Smooth muscle cell (in vitro differentiated cells): Measurements from ENCODE around the gene FGR. TPM values are rescaled to one million over a fixed set of nuclear protein-coding genes. Genes with fewer than 3 reads are reported as not detected.

Experiments
- DNase-seq: peaks from one replicate; lab custom pipeline; 2025; ENCODE audit not compliant: unreplicated experiment; lab: John Stamatoyannopoulos, UW
- H2AFZ ChIP-seq: fragments of 200-600 bp; sonication (generic); 2 replicates; pipeline ENCODE4 v1.6.0; 2016; ENCODE audit warnings: antibody characterized with exemption, low read depth, mild to moderate bottlenecking
- H3F3A ChIP-seq: fragments of 200-600 bp; sonication (generic); 2 replicates; pipeline ENCODE4 v1.6.0; 2017; ENCODE audit warnings: antibody characterized with exemption, low read depth
- H3K27ac ChIP-seq: fragments of 200-600 bp; sonication (generic); 2 replicates; pipeline ENCODE4 v1.5.1; 2016; ENCODE audit warnings: low read depth, mild to moderate bottlenecking
- H3K27me3 ChIP-seq: fragments of 200-600 bp; sonication (generic); 2 replicates; pipeline ENCODE4 v1.6.1; 2016; ENCODE audit warnings: low read depth, mild to moderate bottlenecking
- H3K36me3 ChIP-seq: fragments of 200-600 bp; sonication (generic); 2 replicates; pipeline ENCODE4 v1.5.1; 2016; ENCODE audit warnings: low read depth
- H3K4me1 ChIP-seq: fragments of 200-600 bp; sonication (generic); 2 replicates; pipeline ENCODE4 v1.5.1; 2016; ENCODE audit warnings: low read depth
- H3K4me2 ChIP-seq: fragments of 200-600 bp; sonication (generic); 2 replicates; pipeline ENCODE4 v1.6.0; 2016; ENCODE audit warnings: mild to moderate bottlenecking
- H3K4me3 ChIP-seq: fragments of 200-600 bp; sonication (generic); 2 replicates; pipeline ENCODE4 v1.5.1; 2016; ENCODE audit warnings: mild to moderate bottlenecking
- H3K79me2 ChIP-seq: fragments of 200-600 bp; sonication (generic); 2 replicates; pipeline ENCODE4 v1.6.0; 2016; ENCODE audit warnings: low read depth, mild to moderate bottlenecking
- H3K9ac ChIP-seq: fragments of 200-600 bp; sonication (generic); 2 replicates; pipeline ENCODE4 v1.6.0; 2016; ENCODE audit warnings: low read depth
- H3K9me3 ChIP-seq: fragments of 200-600 bp; sonication (generic); replicated peaks from 2 replicates; pipeline ENCODE4 v1.5.1; 2016; ENCODE audit warnings: low read depth
- H4K20me1 ChIP-seq: fragments of 200-600 bp; sonication (generic); 2 replicates; pipeline ENCODE4 v1.6.0; 2016; ENCODE audit warnings: low read depth
- WGBS: methylation state at CpG from one replicate; pipeline ENCODE4 v1.1.7; 2016; ENCODE audit warnings: low lambda C conversion rate; 5-methylcytosine and 5-hydroxymethylcytosine counted together
- polyA plus RNA-seq: library from polyadenylated mRNA; unstranded; fragments of >200 nt; fragmentation: Nextera tagmentation; extraction: Ambion mirVana; gene quantifications from 2 replicates; pipeline ENCODE4 v1.2.1, GENCODE V29; 2016
- total RNA-seq: library from RNA; depleted of rRNA; stranded (reverse); fragments of >200 nt; gene quantifications from 2 replicates; pipeline ENCODE4 v1.2.3, GENCODE V29; 2014
- TF ChIP-seq, protein P1 (sequence below): fragments of 200-600 bp; sonication (generic); IDR thresholded peaks from 2 replicates; pipeline ENCODE4 v1.5.1; 2017; ENCODE audit warnings: borderline replicate concordance, mild to moderate bottlenecking, antibody characterized with exemption; ENCODE audit not compliant: insufficient read depth, poor library complexity, severe bottlenecking

The FGR gene
- total and polyA plus RNA-seq, 2 experiments from 2014 or later, result 0.10 to 1.3 TPM

DNA sequence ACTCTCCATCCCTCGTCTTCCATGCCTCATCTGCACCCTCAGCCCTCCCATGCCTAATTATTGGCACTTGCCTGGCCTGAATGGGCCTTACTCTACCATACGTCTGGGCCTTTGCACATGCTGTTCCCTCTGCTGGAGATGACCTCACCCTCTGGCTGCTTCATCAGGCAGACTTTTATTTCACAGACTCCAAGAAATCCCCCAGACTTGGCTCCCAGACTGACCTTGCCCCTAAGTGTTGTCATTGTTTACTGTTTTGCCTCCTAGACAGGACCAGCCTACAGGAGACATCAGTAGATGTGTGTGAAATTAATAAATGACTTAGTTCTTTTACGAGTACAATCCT lies 25.8 kb downstream of the FGR start:
- no peaks in the 10 kb centered on the region for H3K27me3 ChIP-seq
- 82% methylated on average over 3 of the region's 3 CpGs for WGBS

DNA sequence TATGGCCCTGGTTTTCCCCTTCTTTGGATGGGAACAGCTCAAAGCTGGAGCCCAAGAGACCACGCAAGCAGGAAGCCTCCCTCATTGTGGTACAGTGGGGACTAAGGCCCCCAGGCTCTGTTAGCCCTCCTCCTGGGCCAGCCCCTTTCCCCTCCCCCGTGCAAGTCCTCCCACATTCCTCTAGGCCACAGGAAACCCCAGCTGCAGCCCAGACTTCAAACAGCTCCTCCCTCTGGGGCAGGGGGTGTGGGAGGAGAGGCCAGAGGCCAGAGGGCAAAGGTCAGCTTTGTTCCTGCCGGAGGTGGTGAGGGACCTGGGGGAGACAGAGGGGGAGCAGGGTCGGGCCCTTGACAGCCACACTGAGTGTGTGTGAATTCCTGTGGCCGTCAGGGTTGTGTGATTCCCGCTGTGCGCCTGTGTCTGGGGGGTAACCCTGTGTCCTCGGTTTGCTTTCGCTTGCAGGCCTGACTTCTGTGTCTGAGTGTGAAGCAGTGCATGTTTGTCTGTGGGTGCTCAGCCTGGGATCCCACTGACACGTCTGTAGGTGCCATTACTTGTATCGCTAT lies 27.7 kb downstream of the FGR start:
- no peaks in the 10 kb centered on the region for H3K27me3 ChIP-seq
- peaks cover 42% of the 10 kb centered on the region for H3K4me1 ChIP-seq
- H3F3A ChIP-seq, result peaks cover 27% of the 10 kb centered on the region
- H3K9me3 ChIP-seq, result no peaks in the 10 kb centered on the region
- H3K4me2 ChIP-seq, result no peak overlapping the region
- no peak overlapping the region for H3K9ac ChIP-seq
- no peak for DNase-seq
- H3K27ac ChIP-seq, result no peak overlapping the region
- no peaks in the 10 kb centered on the region for H3K36me3 ChIP-seq
- TF ChIP-seq, protein P1, sequence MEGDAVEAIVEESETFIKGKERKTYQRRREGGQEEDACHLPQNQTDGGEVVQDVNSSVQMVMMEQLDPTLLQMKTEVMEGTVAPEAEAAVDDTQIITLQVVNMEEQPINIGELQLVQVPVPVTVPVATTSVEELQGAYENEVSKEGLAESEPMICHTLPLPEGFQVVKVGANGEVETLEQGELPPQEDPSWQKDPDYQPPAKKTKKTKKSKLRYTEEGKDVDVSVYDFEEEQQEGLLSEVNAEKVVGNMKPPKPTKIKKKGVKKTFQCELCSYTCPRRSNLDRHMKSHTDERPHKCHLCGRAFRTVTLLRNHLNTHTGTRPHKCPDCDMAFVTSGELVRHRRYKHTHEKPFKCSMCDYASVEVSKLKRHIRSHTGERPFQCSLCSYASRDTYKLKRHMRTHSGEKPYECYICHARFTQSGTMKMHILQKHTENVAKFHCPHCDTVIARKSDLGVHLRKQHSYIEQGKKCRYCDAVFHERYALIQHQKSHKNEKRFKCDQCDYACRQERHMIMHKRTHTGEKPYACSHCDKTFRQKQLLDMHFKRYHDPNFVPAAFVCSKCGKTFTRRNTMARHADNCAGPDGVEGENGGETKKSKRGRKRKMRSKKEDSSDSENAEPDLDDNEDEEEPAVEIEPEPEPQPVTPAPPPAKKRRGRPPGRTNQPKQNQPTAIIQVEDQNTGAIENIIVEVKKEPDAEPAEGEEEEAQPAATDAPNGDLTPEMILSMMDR, result no peak
- peaks cover 5% of the 10 kb centered on the region for H4K20me1 ChIP-seq
- WGBS, result 35% methylated on average over 11 of the region's 11 CpGs
- H2AFZ ChIP-seq, result no peak overlapping the region
- H3K4me3 ChIP-seq, result no peak overlapping the region
- peaks cover 12% of the 10 kb centered on the region for H3K79me2 ChIP-seq

More for the DNA sequence above, 25.8 kb downstream of the FGR start:
- Histone ChIP-seq H3K79me2 (no peaks in the 10 kb centered on the region), H3K9ac (no peak overlapping the region), H3F3A (peaks cover 23% of the 10 kb centered on the region), H4K20me1 (no peaks in the 10 kb centered on the region), H3K4me1 (peaks cover 42% of the 10 kb centered on the region), H3K36me3 (no peaks in the 10 kb centered on the region), H2AFZ (no peak overlapping the region), H3K9me3 (no peaks in the 10 kb centered on the region), H3K27ac (no peak overlapping the region), H3K4me2 (no peak overlapping the region), H3K4me3 (no peak overlapping the region)
- TF ChIP-seq, protein P1, result no peak
- DNase-seq, result no peak

DNA sequence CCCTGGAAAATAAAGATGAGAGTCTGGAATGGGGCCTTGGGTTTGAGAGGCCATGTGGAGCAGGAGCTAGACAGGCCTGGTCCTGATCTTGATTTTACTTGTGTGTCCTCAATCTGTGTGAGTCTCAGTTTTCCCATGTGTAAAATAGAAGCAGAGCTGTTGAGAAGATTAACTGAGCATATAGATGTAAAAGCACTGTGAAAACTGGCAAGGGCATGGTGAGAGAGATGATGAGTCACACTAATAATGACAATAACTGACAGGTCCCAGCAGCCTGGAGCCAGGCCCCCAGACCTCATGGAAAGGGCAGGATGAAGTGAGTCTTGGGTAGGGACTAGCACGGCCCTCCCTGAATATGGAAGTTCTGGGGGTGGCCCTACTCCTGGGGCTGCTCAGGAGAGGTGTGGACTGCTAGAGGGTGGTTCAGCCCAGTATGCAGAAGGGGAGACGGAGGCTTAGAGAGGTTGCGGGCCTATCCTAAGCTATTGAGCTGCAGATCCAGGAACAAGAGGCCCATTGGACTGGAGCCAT lies 28.2 kb downstream of the FGR start:
- WGBS, result 52% methylated on average over 3 of the region's 3 CpGs
- no peak for DNase-seq

More for the DNA sequence above, 28.2 kb downstream of the FGR start:
- Histone ChIP-seq H4K20me1 (peaks cover 11% of the 10 kb centered on the region), H3K27me3 (no peaks in the 10 kb centered on the region), H3K36me3 (no peaks in the 10 kb centered on the region), H3K4me1 (peaks cover 48% of the 10 kb centered on the region), H3K27ac (peak overlapping the region; percentile 39), H3K9me3 (no peaks in the 10 kb centered on the region), H3F3A (peaks cover 30% of the 10 kb centered on the region), H3K4me3 (no peak overlapping the region), H3K9ac (no peak overlapping the region), H3K79me2 (peaks cover 18% of the 10 kb centered on the region), H2AFZ (no peak overlapping the region), H3K4me2 (peak overlapping the region; percentile 72)
- TF ChIP-seq, protein P1, result no peak
